Neuronal stem cell (in vitro differentiated cells): ENCODE results near the gene KCNAB2.

Experiments
- DNase-seq: peaks from one replicate; pipeline ENCODE4 v3.0.0-alpha.2; 2013; ENCODE audit warnings: low spot score
- H2AFZ ChIP-seq: one replicate; pipeline ENCODE4 v1.6.1; 2013; ENCODE audit warnings: mild to moderate bottlenecking, low read length, inconsistent platforms
- H2AK5ac ChIP-seq: 2 replicates; pipeline ENCODE4 v1.6.1; 2013; ENCODE audit warnings: low read depth, mild to moderate bottlenecking, inconsistent platforms, low read length, moderate library complexity, mixed read lengths
- H2BK120ac ChIP-seq: 2 replicates; pipeline ENCODE4 v1.6.1; 2013; ENCODE audit warnings: low read depth, mild to moderate bottlenecking, inconsistent platforms, low read length, moderate library complexity, mixed read lengths
- H2BK12ac ChIP-seq: one replicate; pipeline ENCODE4 v1.6.1; 2013; ENCODE audit warnings: low read length, inconsistent platforms
- H2BK15ac ChIP-seq: 2 replicates; pipeline ENCODE4 v1.6.1; 2013; ENCODE audit warnings: mild to moderate bottlenecking, low read length, inconsistent platforms, mixed read lengths
- H2BK5ac ChIP-seq: one replicate; pipeline ENCODE4 v1.6.1; 2013; ENCODE audit warnings: inconsistent platforms, mild to moderate bottlenecking, low read length, moderate library complexity
- H3K14ac ChIP-seq: one replicate; pipeline ENCODE4 v1.6.1; 2013; ENCODE audit warnings: low read length, inconsistent platforms
- H3K18ac ChIP-seq: 2 replicates; pipeline ENCODE4 v1.6.1; 2013; ENCODE audit warnings: low read length, inconsistent platforms
- H3K23ac ChIP-seq: 2 replicates; pipeline ENCODE4 v1.6.1; 2013; ENCODE audit warnings: low read depth, mild to moderate bottlenecking, mixed read lengths, low read length, inconsistent platforms; ENCODE audit not compliant: poor library complexity
- H3K27ac ChIP-seq: replicated peaks from 3 replicates; pipeline ENCODE4 v1.5.1; 2013; ENCODE audit warnings: low read length, inconsistent platforms
- H3K27me3 ChIP-seq, 3 experiments: 2 replicates each; pipeline ENCODE4 v1.6.1; 2013; ENCODE audit warnings: low read length in 3 of 3, mild to moderate bottlenecking in 2 of 3, inconsistent platforms in 1 of 3, low read depth in 1 of 3, mixed read lengths in 1 of 3, moderate library complexity in 1 of 3; ENCODE audit not compliant: control insufficient read depth in 3 of 3, insufficient read depth in 3 of 3
- H3K36me3 ChIP-seq, 2 donors: replicated peaks in 1 of 2; 2 replicates each; pipeline ENCODE4 v1.6.1; 2013; ENCODE audit warnings: low read length in 2 of 2; ENCODE audit not compliant: control insufficient read depth in 2 of 2, insufficient read depth in 2 of 2
- H3K4ac ChIP-seq: 2 replicates; pipeline ENCODE4 v1.6.1; 2013; ENCODE audit warnings: inconsistent platforms, mild to moderate bottlenecking, low read length, moderate library complexity
- H3K4me1 ChIP-seq, 2 donors: 1 replicate in 1 of 2; 2 replicates in 1 of 2; pipeline ENCODE4 v1.6.1; 2013; ENCODE audit warnings: low read length in 2 of 2, low read depth in 1 of 2; ENCODE audit not compliant: control insufficient read depth in 2 of 2, insufficient read depth in 1 of 2
- H3K4me2 ChIP-seq: one replicate; pipeline ENCODE4 v1.6.1; 2013; ENCODE audit warnings: mild to moderate bottlenecking, low read length, inconsistent platforms; ENCODE audit not compliant: insufficient read depth, poor library complexity, severe bottlenecking
- H3K4me3 ChIP-seq, 2 donors: 2 replicates each; pipeline ENCODE4 v1.5.1; 2013; ENCODE audit warnings: low read length in 2 of 2, mild to moderate bottlenecking in 2 of 2, inconsistent platforms in 1 of 2, moderate library complexity in 1 of 2
- H3K79me1 ChIP-seq: one replicate; pipeline ENCODE4 v1.6.1; 2013; ENCODE audit warnings: low read depth, mild to moderate bottlenecking, inconsistent platforms, low read length, moderate library complexity
- H3K9ac ChIP-seq: one replicate; pipeline ENCODE4 v1.6.1; 2013; ENCODE audit warnings: mild to moderate bottlenecking, low read depth, low read length, inconsistent platforms; ENCODE audit not compliant: poor library complexity
- H3K9me3 ChIP-seq, 2 donors: replicated peaks in 1 of 2; 2 replicates each; pipeline versions ENCODE3 to v1.6.1; 2013; ENCODE audit warnings: low read length in 2 of 2, mild to moderate bottlenecking in 2 of 2, inconsistent platforms in 1 of 2, low read depth in 1 of 2, mixed read lengths in 1 of 2, moderate library complexity in 1 of 2; ENCODE audit not compliant: control insufficient read depth in 2 of 2, insufficient read depth in 1 of 2
- H4K8ac ChIP-seq: one replicate; pipeline ENCODE4 v1.6.1; 2013; ENCODE audit warnings: low read depth, mild to moderate bottlenecking, inconsistent platforms, low read length, moderate library complexity
- H4K91ac ChIP-seq: one replicate; pipeline ENCODE4 v1.6.1; 2013; ENCODE audit warnings: low read length, low read depth, mild to moderate bottlenecking, inconsistent platforms; ENCODE audit not compliant: poor library complexity
- WGBS, 2 donors: extraction: QIAGEN DNeasy Blood & Tissue Kit; methylation state at CpG; one replicate each; pipeline ENCODE4 v1.1.7; 2013; ENCODE audit warnings: missing lambda C conversion rate in 2 of 2, mixed read lengths in 1 of 2; ENCODE audit not compliant: insufficient read length in 2 of 2, insufficient replicate concordance in 1 of 2; ENCODE audit errors: extremely low coverage in 2 of 2; 5-methylcytosine and 5-hydroxymethylcytosine counted together

Gene KCNAB2

GRCh38 chr1:6038603-6039002, 7.1 kb upstream of the KCNAB2 start:
- Histone ChIP-seq H3K9me3 (no peaks in the 10 kb centered on the region), H3K9ac (no peak overlapping the region), H2BK15ac (peak overlapping the region; percentile 11), H3K18ac (peak overlapping the region; percentile 48), H2BK12ac (no peak overlapping the region), H3K14ac (no peak overlapping the region), H3K4me2 (no peak overlapping the region), H3K4me1 (peaks cover 3 to 8% of the 10 kb centered on the region in 2 donors), H4K91ac (no peak overlapping the region), H2BK120ac (no peak overlapping the region), H3K27ac (no peak overlapping the region), H3K4me3 (no peak overlapping the region), H2AFZ (no peak overlapping the region), H3K79me1 (no peaks in the 10 kb centered on the region), H3K4ac (no peak overlapping the region), H2BK5ac (no peak overlapping the region), H3K27me3 (peaks cover 0 to 14% (median 4%) of the 10 kb centered on the region in 3 experiments), H3K36me3 (no peaks in the 10 kb centered on the region), H4K8ac (no peak overlapping the region), H2AK5ac (no peak overlapping the region), H3K23ac (peak overlapping the region; percentile 34)
- DNase-seq, result no peak
- WGBS, 2 donors, result no CpG with 5 or more reads among the region's 7 CpGs

DNA sequence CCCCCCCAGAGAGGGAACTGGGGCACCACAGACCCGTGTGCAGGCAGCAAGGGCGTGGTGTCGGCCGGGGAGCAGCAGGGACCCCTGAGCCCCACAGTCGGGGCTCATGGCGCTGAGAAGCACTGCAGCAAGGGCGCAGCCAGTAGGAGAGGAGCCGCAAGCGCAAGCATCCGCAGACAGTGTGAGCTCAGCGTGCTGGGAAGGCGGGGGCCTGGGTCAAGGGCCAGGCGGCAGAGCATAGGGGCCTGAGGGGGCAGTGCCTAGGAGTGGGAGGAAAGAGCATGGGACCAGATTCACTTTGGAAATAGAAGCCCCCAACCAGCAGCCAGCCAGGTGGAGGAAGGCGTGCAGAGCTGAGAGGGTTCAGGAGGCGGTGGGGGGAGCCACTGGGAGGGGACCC, 6.7 kb upstream of the KCNAB2 start:
- no CpG with 5 or more reads among the region's 15 CpGs for WGBS, 2 donors
- peak overlapping the region; percentile 34 for H3K23ac ChIP-seq
- H2BK15ac ChIP-seq, result peak overlapping the region; percentile 11
- H3K36me3 ChIP-seq, result no peaks in the 10 kb centered on the region
- H3K9ac ChIP-seq, result no peak overlapping the region
- no peak overlapping the region for H4K8ac ChIP-seq
- peak overlapping the region; percentile 10 for H2AK5ac ChIP-seq
- H2AFZ ChIP-seq, result no peak overlapping the region
- H2BK5ac ChIP-seq, result no peak overlapping the region
- no peak overlapping the region for H4K91ac ChIP-seq
- peak overlapping the region; percentile 48 for H3K18ac ChIP-seq
- peaks cover 0 to 14% (median 4%) of the 10 kb centered on the region in 3 experiments for H3K27me3 ChIP-seq
- no peak overlapping the region for H3K14ac ChIP-seq
- H3K4ac ChIP-seq, result no peak overlapping the region
- no peaks in the 10 kb centered on the region for H3K9me3 ChIP-seq
- H2BK120ac ChIP-seq, result no peak overlapping the region
- peaks cover 3 to 7% of the 10 kb centered on the region in 2 donors for H3K4me1 ChIP-seq
- H3K4me2 ChIP-seq, result no peak overlapping the region
- no peak overlapping the region for H2BK12ac ChIP-seq
- no peak overlapping the region for H3K27ac ChIP-seq
- DNase-seq, result no peak
- H3K79me1 ChIP-seq, result no peaks in the 10 kb centered on the region
- H3K4me3 ChIP-seq, result no peak overlapping the region

DNA sequence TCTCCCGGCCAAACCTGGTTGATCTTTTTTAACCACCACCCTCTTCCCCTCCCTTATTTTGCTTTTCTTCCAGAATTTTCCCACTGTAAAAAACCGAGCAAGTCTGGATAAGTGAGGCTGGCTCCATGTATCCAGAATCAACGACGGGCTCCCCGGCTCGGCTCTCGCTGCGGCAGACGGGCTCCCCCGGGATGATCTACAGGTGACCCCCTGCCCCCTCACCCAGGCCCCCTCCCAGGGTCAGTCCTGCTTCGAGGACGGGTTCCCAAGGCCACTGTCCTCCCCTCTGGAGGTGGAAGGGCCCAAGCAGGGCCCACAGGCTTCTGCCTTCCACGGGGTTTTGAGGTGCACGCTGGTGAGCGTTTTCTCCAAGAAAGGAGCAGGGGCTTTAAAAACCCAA, 5.2 kb upstream of the KCNAB2 start:
- peaks cover 0 to 11% (median 0%) of the 10 kb centered on the region in 3 experiments for H3K27me3 ChIP-seq
- no peaks in the 10 kb centered on the region for H3K36me3 ChIP-seq
- H2BK12ac ChIP-seq, result no peak overlapping the region
- no peaks in the 10 kb centered on the region for H3K79me1 ChIP-seq
- H2BK120ac ChIP-seq, result no peak overlapping the region
- H2AFZ ChIP-seq, result no peak overlapping the region
- H3K4me3 ChIP-seq, result no peak overlapping the region
- peaks cover 7 to 9% of the 10 kb centered on the region in 2 donors for H3K4me1 ChIP-seq
- no peak overlapping the region for H2AK5ac ChIP-seq
- no peak overlapping the region for H2BK5ac ChIP-seq
- H3K18ac ChIP-seq, result no peak overlapping the region
- no peak overlapping the region for H3K4ac ChIP-seq
- H4K91ac ChIP-seq, result no peak overlapping the region
- no peak overlapping the region for H3K27ac ChIP-seq
- no peak overlapping the region for H4K8ac ChIP-seq
- no peak overlapping the region for H3K4me2 ChIP-seq
- no peak overlapping the region for H3K14ac ChIP-seq
- DNase-seq, result no peak
- no peak overlapping the region for H2BK15ac ChIP-seq
- no peaks in the 10 kb centered on the region for H3K9me3 ChIP-seq
- WGBS, 2 donors, result no CpG with 5 or more reads among the region's 15 CpGs
- no peak overlapping the region for H3K23ac ChIP-seq
- no peak overlapping the region for H3K9ac ChIP-seq

DNA sequence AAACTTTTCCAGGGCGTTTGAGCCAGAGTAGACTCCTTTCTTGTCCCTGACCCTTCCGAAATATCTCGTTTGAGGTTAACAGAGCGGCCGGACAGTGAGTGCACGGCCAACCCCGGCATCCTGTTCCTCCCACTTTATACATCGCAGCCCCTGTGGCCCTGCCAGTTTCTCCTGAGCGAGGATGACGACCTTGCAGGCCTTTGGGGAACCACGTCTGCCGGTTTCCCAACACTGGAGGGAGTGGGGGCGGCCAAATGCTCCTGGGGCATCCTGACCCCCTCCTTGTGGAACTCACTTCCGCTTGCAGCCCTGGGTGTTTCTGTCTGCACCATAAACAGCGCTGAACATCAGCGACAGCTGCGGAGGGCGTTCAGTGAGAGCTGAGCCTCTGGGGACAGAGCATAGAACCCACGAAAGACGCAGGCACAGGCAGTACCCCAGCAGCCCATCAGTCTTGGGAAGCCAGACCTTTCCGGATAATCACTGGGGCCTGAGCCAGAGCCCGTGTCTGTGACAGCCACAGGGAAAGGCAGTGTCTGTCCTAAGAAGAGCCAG, 4.8 kb upstream of the KCNAB2 start:
- DNase-seq, result no peak
- Histone ChIP-seq H3K4ac (no peak overlapping the region), H3K23ac (no peak overlapping the region), H2AK5ac (peak overlapping the region; percentile 15), H3K27me3 (peaks cover 0 to 13% (median 0%) of the 10 kb centered on the region in 3 experiments), H3K9ac (no peak overlapping the region), H3K79me1 (no peaks in the 10 kb centered on the region), H3K14ac (no peak overlapping the region), H2AFZ (no peak overlapping the region), H3K36me3 (no peaks in the 10 kb centered on the region), H2BK12ac (no peak overlapping the region), H3K4me2 (no peak overlapping the region), H3K4me3 (no peak overlapping the region), H4K8ac (no peak overlapping the region), H2BK120ac (no peak overlapping the region), H3K18ac (no peak overlapping the region), H4K91ac (no peak overlapping the region), H3K27ac (no peak overlapping the region), H2BK15ac (no peak overlapping the region), H2BK5ac (no peak overlapping the region), H3K4me1 (peaks cover 10 to 13% of the 10 kb centered on the region in 2 donors), H3K9me3 (no peaks in the 10 kb centered on the region)
- no CpG with 5 or more reads among the region's 22 CpGs for WGBS, 2 donors
